A673 (cell line): ENCODE data around the gene C19orf73. TPM values are rescaled to one million over a fixed set of nuclear protein-coding genes. Genes with fewer than 3 reads are reported as not detected.
A peak's percentile ranks its signal among the peaks of the same experiment; 100 is the strongest.

Experiments
- BruUV-seq: library from RNA; stranded (reverse); fragments of 400-500 nt; replicated peaks from 2 replicates; lab custom pipeline; 2021; lab: Mats Ljungman, UMichigan
- CTCF ChIA-PET: fragments of 300-600 bp; sonication (Branson Sonifier 250); formaldehyde crosslinking; loops from one replicate; lab custom pipeline; 2022; ENCODE audit warnings: antibody characterized with exemption; lab: Charles Lee
- POLR2A ChIA-PET: fragments of 300-600 bp; sonication (Branson Sonifier 250); formaldehyde crosslinking; loops from one replicate; lab custom pipeline; 2022; ENCODE audit warnings: antibody characterized with exemption; ENCODE audit not compliant: low non-redundant PET; lab: Charles Lee
- DNase-seq: peaks from one replicate; pipeline ENCODE4 v3.0.0-alpha.2; 2015; ENCODE audit warnings: low spot score
- H3K27ac ChIP-seq: fragments of 200-600 bp; sonication (generic); 2 replicates; pipeline ENCODE4 v1.5.1; 2016; ENCODE audit warnings: mixed run types, low read depth, mild to moderate bottlenecking, mixed read lengths, antibody characterized with exemption, low read length; ENCODE audit not compliant: poor library complexity, severe bottlenecking
- H3K27me3 ChIP-seq: fragments of 200-600 bp; sonication (generic); replicated peaks from 2 replicates; pipeline ENCODE4 v1.6.1; 2017; ENCODE audit warnings: mixed run types, low read depth, mild to moderate bottlenecking, mixed read lengths, antibody characterized with exemption, low read length; ENCODE audit not compliant: insufficient read depth, poor library complexity
- H3K36me3 ChIP-seq: fragments of 200-600 bp; sonication (generic); 2 replicates; pipeline ENCODE4 v1.6.1; 2016; ENCODE audit warnings: mixed run types, mild to moderate bottlenecking, mixed read lengths, antibody characterized with exemption, low read length; ENCODE audit not compliant: insufficient read depth, poor library complexity, severe bottlenecking
- H3K4me1 ChIP-seq: fragments of 200-600 bp; sonication (generic); 2 replicates; pipeline ENCODE4 v1.6.1; 2017; ENCODE audit warnings: mixed run types, mild to moderate bottlenecking, mixed read lengths, antibody characterized with exemption, low read length; ENCODE audit not compliant: insufficient read depth, poor library complexity, severe bottlenecking
- H3K4me3 ChIP-seq: fragments of 200-600 bp; sonication (generic); 2 replicates; pipeline ENCODE4 v1.5.1; 2016; ENCODE audit warnings: low read depth, mixed run types, mild to moderate bottlenecking, mixed read lengths, low read length; ENCODE audit not compliant: poor library complexity, severe bottlenecking
- H3K9me3 ChIP-seq: fragments of 200-600 bp; sonication (generic); 2 replicates; pipeline ENCODE4 v1.6.1; 2016; ENCODE audit warnings: mixed run types, low read depth, mild to moderate bottlenecking, mixed read lengths, antibody characterized with exemption, low read length; ENCODE audit not compliant: poor library complexity, severe bottlenecking
- EZH2 ChIP-seq: fragments of 200-600 bp; sonication (generic); IDR thresholded peaks from 2 replicates; pipeline ENCODE4 v1.6.1; 2017; ENCODE audit warnings: borderline replicate concordance, low read depth, mild to moderate bottlenecking, mixed read lengths, antibody characterized with exemption, low read length; ENCODE audit not compliant: poor library complexity, severe bottlenecking
- intact Hi-C: fragments of 100-400 bp; cut with micrococcal nuclease; formaldehyde crosslinking; loops from one replicate; pipeline ENCODE4 v1.10.0; 2022; ENCODE audit not compliant: unreplicated experiment
- total RNA-seq: library from RNA; stranded (reverse); gene quantifications from 2 replicates; pipeline ENCODE4 v1.2.3, GENCODE V29; 2021
- TF ChIP-seq, protein P1 (sequence below): fragments of 300-800, 200-600 bp; sonication (generic); conservative IDR thresholded peaks from 2 replicates; pipeline ENCODE4 v1.5.1; 2017; ENCODE audit warnings: low read depth, mild to moderate bottlenecking, antibody characterized with exemption, low read length, moderate library complexity, mixed read lengths

The C19orf73 gene
- total RNA-seq, 1 experiment from 2014 or later, result 1.7 TPM

GRCh38 chr19:49111218-49111998 is 7.5 kb downstream of the C19orf73 start:
- no peak for DNase-seq
- peaks cover 36% of the 10 kb centered on the region for H3K36me3 ChIP-seq
- TF ChIP-seq EZH2, result no peak
- TF ChIP-seq, protein P1, sequence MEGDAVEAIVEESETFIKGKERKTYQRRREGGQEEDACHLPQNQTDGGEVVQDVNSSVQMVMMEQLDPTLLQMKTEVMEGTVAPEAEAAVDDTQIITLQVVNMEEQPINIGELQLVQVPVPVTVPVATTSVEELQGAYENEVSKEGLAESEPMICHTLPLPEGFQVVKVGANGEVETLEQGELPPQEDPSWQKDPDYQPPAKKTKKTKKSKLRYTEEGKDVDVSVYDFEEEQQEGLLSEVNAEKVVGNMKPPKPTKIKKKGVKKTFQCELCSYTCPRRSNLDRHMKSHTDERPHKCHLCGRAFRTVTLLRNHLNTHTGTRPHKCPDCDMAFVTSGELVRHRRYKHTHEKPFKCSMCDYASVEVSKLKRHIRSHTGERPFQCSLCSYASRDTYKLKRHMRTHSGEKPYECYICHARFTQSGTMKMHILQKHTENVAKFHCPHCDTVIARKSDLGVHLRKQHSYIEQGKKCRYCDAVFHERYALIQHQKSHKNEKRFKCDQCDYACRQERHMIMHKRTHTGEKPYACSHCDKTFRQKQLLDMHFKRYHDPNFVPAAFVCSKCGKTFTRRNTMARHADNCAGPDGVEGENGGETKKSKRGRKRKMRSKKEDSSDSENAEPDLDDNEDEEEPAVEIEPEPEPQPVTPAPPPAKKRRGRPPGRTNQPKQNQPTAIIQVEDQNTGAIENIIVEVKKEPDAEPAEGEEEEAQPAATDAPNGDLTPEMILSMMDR, result no peak
- intact Hi-C loops, result loop anchor here (5.0 kb wide), 1 partner anchor 101 kb away; no protein-coding TSS in a partner anchor
- H3K9me3 ChIP-seq, result no peaks in the 10 kb centered on the region
- ChIA-PET POLR2A (no interaction called here), CTCF (interaction anchor here (0.6 to 1.0 kb wide), 4 partner anchors 14 to 16 kb away, joined by 3 to 12 read pairs (median 5); no protein-coding TSS in a partner anchor)
- BruUV-seq, result no TSS peak
- peaks cover 6% of the 10 kb centered on the region for H3K4me1 ChIP-seq
- H3K4me3 ChIP-seq, result no peak overlapping the region
- peak overlapping the region; percentile 41 for H3K27ac ChIP-seq
- no peaks in the 10 kb centered on the region for H3K27me3 ChIP-seq

DNA sequence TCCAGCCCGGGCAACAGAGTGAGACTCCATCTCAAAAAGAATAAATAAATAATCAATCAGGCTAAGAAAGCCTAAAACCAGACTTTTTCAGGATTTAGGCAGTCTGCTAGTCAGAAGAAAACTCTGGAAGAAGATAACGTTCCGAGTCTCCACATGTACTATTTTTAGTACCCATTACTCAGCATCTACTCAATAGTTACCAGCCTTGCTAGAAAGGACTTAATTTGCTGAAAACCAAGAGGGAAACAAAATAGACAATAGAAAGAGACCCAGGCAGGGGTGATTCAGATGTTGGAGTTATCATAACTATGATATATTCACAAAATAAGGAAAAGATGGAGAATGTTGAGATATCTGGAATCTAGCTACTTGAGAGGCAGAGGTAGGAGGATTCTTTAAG is 8.4 kb downstream of the C19orf73 start:
- Histone ChIP-seq H3K4me3 (no peak overlapping the region), H3K27me3 (no peaks in the 10 kb centered on the region), H3K4me1 (peaks cover 6% of the 10 kb centered on the region), H3K27ac (peak overlapping the region; percentile 41), H3K36me3 (peaks cover 44% of the 10 kb centered on the region), H3K9me3 (no peaks in the 10 kb centered on the region)
- ChIA-PET POLR2A (no interaction called here), CTCF (interaction anchor here (0.8 to 1.0 kb wide), 2 partner anchors 13 to 17 kb away, joined by 4 to 12 read pairs; no protein-coding TSS in a partner anchor)
- no peak for TF ChIP-seq EZH2
- TF ChIP-seq, protein P1, result no peak
- intact Hi-C loops, result loop anchor here (5.0 kb wide), 1 partner anchor 102 kb away; no protein-coding TSS in a partner anchor
- BruUV-seq, result no TSS peak
- DNase-seq, result no peak

- TF ChIP-seq, protein P1, result no peak
- TF ChIP-seq EZH2, result no peak
- H3K36me3 ChIP-seq, result peaks cover 51% of the 10 kb centered on the region
- POLR2A ChIA-PET, result no interaction called here
Observed at GRCh38 chr19:49109569-49110233, 9.2 kb downstream of the C19orf73 start.

More at GRCh38 chr19:49109569-49110233, 9.2 kb downstream of the C19orf73 start:
- no TSS peak for BruUV-seq
- peaks cover 6% of the 10 kb centered on the region for H3K4me1 ChIP-seq
- H3K9me3 ChIP-seq, result no peaks in the 10 kb centered on the region
- no peak for DNase-seq
- H3K27ac ChIP-seq, result peak overlapping the region; percentile 58
- H3K4me3 ChIP-seq, result no peak overlapping the region
- intact Hi-C loops, result loop anchor here (5.0 kb wide), 1 partner anchor 103 kb away; no protein-coding TSS in a partner anchor
- CTCF ChIA-PET, result no interaction called here
- no peaks in the 10 kb centered on the region for H3K27me3 ChIP-seq
